Measurements from ENCODE around the gene COL23A1.

The COL23A1 gene

GRCh38 chr5:178212241-178213002 is 377.8 kb downstream of the COL23A1 start:
- peak; percentile 38 for DNase-seq (ENCODE audit: low read depth, low spot score)

DNA sequence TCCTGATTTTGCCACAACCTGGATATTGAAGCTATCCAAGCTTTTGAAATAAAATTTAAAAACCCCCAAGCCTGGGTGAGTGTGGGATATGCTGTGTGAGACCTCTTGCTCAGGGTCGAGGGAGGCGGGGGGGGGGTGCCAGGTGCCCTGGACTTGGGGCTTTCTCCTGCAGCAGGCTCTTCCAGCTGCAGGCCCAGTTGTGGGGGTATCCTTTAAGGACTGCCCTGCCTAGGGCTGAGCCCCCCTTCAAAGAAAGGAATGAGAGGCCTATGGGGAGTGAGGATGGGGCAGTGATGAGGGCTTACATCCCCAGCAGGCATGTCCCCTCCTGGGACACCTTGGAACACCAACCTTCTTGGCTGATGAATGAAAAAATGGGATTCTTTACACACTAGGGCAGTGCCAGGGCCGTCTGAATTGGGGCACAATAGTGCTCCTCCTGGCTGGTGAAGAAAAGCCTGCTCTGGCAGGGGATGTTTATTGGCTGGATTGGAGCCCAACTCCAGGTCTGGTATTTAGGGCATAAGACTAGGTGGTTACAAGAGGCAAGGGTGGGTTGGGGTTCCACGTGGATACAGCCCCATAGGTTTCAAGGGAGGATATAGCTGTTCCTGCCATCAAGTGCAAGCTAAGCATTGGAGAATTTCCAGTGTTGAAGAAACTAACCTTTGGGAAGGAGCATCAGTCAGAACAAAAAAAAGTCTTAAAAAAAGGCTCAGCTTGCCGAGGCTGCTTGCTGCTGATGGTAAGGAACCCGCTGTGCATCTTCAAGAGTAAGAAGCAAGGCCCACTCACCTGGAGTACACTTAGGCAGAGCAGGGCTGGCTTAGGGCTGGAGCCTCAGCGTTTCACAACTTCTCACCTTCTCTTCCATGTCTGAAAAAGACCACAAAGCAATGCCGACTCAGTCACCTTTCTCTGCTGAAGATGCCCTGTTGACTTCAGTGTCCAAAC is 378.8 kb downstream of the COL23A1 start:
- DNase-seq (ENCODE audit: low read depth, low spot score), result no peak

DNA sequence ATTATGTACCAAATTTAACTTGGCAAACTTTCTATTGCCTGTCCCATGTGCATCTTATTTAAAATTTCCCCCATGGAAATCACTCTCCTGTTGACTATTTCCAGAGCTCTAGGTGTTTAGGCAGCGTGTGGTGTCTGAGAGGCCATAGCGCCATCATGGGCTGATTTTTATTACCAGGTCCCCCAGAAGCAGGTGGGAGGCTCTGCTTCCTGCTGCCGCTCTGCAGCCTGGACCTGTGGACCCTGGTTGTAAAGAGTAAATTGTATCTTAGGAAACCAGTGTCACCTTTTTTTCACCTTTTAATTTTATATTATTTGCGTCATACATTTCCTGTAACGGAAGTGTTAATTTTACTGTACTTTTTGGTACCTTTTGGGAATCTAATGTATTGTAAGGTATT is 379.5 kb downstream of the COL23A1 start:
- no peak for DNase-seq (ENCODE audit: low read depth, low spot score)

DNA sequence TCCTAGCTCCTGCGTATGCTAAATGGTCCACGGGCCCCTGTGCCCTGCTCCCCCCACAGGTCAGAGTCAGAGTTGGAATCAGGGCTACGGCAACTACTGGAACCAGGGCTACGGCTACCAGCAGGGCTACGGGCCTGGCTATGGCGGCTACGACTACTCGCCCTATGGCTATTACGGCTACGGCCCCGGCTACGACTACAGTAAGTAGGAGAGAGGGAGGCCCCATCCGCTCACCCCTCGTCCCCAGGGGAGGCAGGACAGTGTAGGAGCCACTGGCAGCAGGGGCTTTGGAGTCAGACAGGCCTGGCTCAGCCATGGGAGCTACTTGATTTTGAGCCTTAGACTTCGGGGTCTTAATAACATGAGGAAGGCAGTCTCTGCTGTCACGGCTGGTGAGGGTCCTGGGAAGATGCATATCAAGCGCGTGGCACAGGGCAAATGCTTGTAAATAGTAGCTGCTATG is 380.1 kb downstream of the COL23A1 start:
- no peak for DNase-seq (ENCODE audit: low read depth, low spot score)

GRCh38 chr5:178209334-178210072 is 380.7 kb downstream of the COL23A1 start:
- peak; percentile 4 for DNase-seq (ENCODE audit: low read depth, low spot score)

- no peak for DNase-seq (ENCODE audit: low read depth, low spot score)
These were observed 381.5 kb downstream of the COL23A1 start for GRCh38 chr5:178208540-178209227.

DNA sequence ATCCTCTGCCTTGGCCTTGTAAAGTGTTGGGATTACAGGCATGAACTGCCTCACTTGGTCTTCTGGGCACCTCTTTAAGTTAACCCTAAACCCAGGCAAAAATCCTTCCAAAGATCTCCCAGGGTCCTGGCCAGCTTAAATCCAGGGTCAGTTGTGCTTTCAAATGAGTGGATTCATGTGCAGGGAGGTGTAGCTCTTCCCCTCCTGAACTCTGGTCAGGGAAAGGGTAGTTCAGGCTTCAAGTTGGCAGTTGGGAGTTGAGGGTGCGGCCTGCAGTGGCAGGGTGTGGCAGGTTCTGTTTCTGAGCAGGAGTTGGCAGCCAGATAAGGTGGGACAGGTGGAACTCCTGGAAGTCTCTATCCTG is 382.3 kb downstream of the COL23A1 start:
- no peak for DNase-seq (ENCODE audit: low read depth, low spot score)

DNA sequence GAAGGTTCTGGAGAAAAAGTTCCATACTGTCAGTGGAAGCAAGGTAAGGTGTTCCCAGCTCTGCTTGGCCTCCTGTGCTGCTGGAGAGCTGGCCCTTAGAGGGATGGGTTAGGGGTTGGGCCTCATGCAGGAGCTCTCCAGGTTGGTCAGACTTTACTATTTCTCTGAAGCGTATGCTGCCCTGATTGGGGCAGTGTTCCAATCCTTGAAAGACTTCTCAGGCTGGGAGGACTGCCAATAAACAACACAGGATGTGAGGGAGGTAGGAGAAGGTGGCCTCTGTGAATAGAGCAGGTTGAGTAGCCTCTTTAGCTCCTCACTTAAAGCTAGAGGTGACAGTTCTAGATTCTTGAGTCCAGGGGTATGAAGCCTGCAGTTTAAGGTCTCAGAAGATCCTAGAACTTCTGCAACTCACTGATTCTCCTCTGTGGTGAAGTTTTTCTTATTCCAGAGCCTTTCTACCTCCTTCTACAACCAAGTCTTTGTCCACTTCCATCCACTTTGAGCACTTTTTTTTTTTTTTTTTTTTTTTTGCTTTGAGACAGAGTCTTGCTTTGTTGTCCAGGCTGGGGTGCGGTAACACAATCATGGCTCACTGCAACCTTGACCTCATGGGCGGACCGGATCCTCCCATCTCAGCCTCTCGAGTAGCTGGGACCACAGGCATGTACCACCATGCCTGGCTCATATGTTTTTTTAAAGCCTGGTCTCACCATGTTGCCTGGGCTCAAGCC is 382.8 kb downstream of the COL23A1 start:
- DNase-seq (ENCODE audit: low read depth, low spot score), result no peak

GRCh38 chr5:178206166-178207101 is 383.8 kb downstream of the COL23A1 start:
- peak; percentile 39 for DNase-seq (ENCODE audit: low read depth, low spot score)

DNA sequence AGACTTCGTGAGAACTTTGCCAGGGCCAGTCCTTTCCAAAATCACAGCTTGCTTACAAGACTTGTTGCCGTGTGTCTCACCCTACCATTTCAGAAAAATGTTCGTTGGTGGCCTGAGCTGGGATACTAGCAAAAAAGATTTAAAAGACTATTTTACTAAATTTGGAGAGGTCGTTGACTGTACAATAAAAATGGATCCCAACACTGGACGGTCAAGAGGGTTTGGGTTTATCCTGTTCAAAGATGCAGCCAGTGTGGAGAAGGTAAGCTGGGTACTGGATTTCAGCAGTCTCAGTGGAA is 384.5 kb downstream of the COL23A1 start:
- no peak for DNase-seq (ENCODE audit: low read depth, low spot score)

DNA sequence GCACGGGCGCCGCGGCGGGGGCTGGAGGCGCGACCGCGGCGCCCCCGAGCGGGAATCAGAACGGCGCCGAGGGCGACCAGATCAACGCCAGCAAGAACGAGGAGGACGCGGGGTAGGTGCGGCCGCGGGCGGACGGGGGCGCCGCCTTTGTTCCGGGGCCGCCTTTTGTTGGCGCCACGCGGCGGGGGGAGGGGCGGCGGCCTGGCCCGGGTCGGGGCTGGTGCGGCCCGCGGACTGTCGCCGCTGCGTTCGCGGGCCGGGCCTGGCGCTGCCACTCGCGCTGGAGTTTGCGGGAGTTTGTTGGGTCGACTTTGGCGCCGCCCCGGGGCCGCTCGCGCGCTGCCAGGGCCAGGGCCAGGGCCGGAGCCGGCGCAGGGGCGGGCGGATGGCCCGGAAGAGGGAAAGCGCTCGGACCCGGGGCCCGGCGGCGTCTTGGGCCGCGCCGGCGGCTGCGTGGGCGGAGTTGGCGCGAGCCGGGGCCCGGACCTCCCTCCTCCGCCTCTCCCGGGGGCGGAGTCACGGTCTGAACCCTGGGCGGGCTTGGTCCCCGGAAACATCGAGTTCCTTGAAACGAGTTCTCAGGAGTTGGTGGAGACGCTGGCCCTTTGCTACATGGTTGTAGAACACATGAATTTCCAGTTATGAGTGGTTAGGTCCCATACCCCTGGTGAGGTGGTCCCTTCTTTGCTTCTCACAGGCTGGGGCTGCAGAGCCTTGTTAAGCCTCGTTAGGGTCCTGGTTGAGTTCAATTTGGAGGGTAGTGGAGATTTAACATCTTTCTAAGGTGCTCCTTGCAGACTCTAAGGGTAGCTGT is 385.1 kb downstream of the COL23A1 start:
- peak; percentile 70 for DNase-seq (ENCODE audit: low read depth, low spot score)

GRCh38 chr5:178204182-178204934 is 385.8 kb downstream of the COL23A1 start, which contains the start of gene HNRNPAB:
TSS of gene HNRNPAB (plus strand) at chr5:178204533. CDS start at chr5:178204838, 305 bp downstream.
- peak; percentile 98 for DNase-seq (ENCODE audit: low read depth, low spot score)

GRCh38 chr5:178203670-178204181 is 386.5 kb downstream of the COL23A1 start:
- no peak for DNase-seq (ENCODE audit: low read depth, low spot score)

GRCh38 chr5:178202541-178202940 is 387.7 kb downstream of the COL23A1 start:
- DNase-seq (ENCODE audit: low read depth, low spot score), result no peak

DNA sequence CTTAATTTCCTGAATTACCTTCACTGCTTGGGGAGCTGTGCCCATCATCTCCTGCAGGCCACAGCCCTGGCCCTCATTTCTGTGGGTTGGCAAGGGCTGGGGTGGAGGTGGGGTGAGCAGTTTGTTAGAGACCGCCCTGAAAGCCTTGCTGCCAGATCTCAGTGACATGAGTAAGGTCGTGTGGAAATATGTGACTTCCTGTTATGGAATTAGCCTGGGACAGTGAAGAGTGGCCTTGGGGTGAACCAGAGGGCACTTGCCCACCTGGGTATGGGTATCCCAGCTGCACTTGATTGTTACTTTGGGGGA is 388.3 kb downstream of the COL23A1 start:
- DNase-seq (ENCODE audit: low read depth, low spot score), result no peak

DNA sequence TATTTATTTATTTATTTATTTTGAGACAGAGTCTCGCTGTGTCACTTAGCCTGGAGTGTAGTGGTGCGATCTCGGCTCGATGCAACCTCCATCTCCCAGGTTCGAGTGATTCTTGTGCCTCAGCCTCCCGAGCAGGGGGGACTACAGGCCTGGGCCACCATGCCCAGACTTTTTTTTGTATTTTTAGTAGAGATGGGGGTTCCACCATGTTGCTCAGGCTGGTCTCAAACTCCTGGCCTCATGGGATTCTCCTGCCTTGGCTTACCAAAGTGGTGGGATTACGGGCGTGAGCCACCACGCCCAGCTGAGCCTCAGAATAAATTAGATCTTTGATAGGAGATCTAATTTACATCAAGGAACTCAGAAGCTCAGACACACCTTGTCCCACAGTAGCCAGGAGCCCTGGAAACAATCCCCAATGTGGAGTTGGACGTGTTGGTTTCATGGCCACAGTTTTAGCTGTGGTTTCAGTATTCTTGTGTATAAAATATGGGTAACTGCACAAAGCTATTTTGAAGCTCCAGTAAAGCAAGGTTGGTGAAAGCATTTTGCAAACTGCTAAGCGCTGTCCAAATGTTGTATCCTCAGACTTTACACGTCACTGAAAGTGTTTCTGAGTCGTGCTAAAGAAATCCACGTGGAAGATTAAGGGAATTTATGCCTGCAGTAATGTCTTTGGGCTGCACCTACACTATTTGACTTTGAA is 388.8 kb downstream of the COL23A1 start:
- no peak for DNase-seq (ENCODE audit: low read depth, low spot score)
